Subcutaneous abdominal adipose tissue (tissue), 5 donors: ENCODE measurements around the gene USP34.

Source experiments
- H3K27ac ChIP-seq: one replicate; pipeline ENCODE4 v1.7.0; 2013; ENCODE audit warnings: low read depth, mild to moderate bottlenecking, inconsistent platforms, low read length, moderate library complexity
- H3K27me3 ChIP-seq, 5 donors: one replicate each; pipeline ENCODE4 v1.7.0; 2013; ENCODE audit warnings: low read length in 5 of 5, inconsistent platforms in 1 of 5; ENCODE audit not compliant: control insufficient read depth in 5 of 5, insufficient read depth in 4 of 5
- H3K36me3 ChIP-seq, 5 donors: one replicate each; pipeline ENCODE4 v1.7.0; 2013; ENCODE audit warnings: low read length in 5 of 5; ENCODE audit not compliant: control insufficient read depth in 5 of 5, insufficient read depth in 5 of 5
- H3K4me1 ChIP-seq, 5 donors: one replicate each; pipeline ENCODE4 v1.7.0; 2013; ENCODE audit warnings: low read length in 5 of 5, mild to moderate bottlenecking in 3 of 5, moderate library complexity in 1 of 5; ENCODE audit not compliant: control insufficient read depth in 5 of 5, insufficient read depth in 5 of 5
- H3K4me3 ChIP-seq, 5 donors: one replicate each; pipeline ENCODE4 v1.7.0; 2013; ENCODE audit warnings: low read length in 5 of 5, low read depth in 1 of 5
- H3K9ac ChIP-seq, 5 donors: one replicate each; pipeline ENCODE4 v1.7.0; 2013; ENCODE audit warnings: low read length in 5 of 5, mild to moderate bottlenecking in 4 of 5, moderate library complexity in 3 of 5
- H3K9me3 ChIP-seq, 5 donors: one replicate each; pipeline ENCODE4 v1.7.0; 2013; ENCODE audit warnings: low read length in 5 of 5; ENCODE audit not compliant: control insufficient read depth in 5 of 5
- donor health status: healthy.
- donor health status: healthy.
- donor health status: healthy.
- donor health status: healthy.
- donor health status: healthy.

USP34 gene

GRCh38 chr2:61263830-61264229 is 207.1 kb downstream of the USP34 start:
- Histone ChIP-seq H3K36me3 (peaks cover 23 to 55% (median 41%) of the 10 kb centered on the region in 5 donors), H3K4me1 (no peaks in the 10 kb centered on the region), H3K9me3 (no peaks in the 10 kb centered on the region), H3K27me3 (no peaks in the 10 kb centered on the region), H3K9ac (no peak overlapping the region), H3K27ac (no peak overlapping the region), H3K4me3 (no peak overlapping the region)

- Histone ChIP-seq H3K27ac (no peak overlapping the region), H3K36me3 (peaks cover 29 to 60% (median 46%) of the 10 kb centered on the region in 5 donors), H3K9ac (no peak overlapping the region), H3K9me3 (no peaks in the 10 kb centered on the region), H3K4me1 (no peaks in the 10 kb centered on the region), H3K27me3 (no peaks in the 10 kb centered on the region), H3K4me3 (no peak overlapping the region)
Observed at GRCh38 chr2:61262699-61263098, 208.2 kb downstream of the USP34 start.

GRCh38 chr2:61257446-61257845 is 213.4 kb downstream of the USP34 start:
- no peaks in the 10 kb centered on the region for H3K9me3 ChIP-seq
- H3K9ac ChIP-seq, result no peak overlapping the region
- peaks cover 28 to 57% (median 45%) of the 10 kb centered on the region in 5 donors for H3K36me3 ChIP-seq
- H3K27me3 ChIP-seq, result no peaks in the 10 kb centered on the region
- H3K4me3 ChIP-seq, result no peak overlapping the region
- H3K27ac ChIP-seq, result no peak overlapping the region
- no peaks in the 10 kb centered on the region for H3K4me1 ChIP-seq

GRCh38 chr2:61255580-61256437 is 215.1 kb downstream of the USP34 start:
- no peaks in the 10 kb centered on the region for H3K9me3 ChIP-seq
- no peaks in the 10 kb centered on the region for H3K27me3 ChIP-seq
- H3K4me1 ChIP-seq, result no peaks in the 10 kb centered on the region
- H3K27ac ChIP-seq, result no peak overlapping the region
- no peak overlapping the region for H3K9ac ChIP-seq
- H3K36me3 ChIP-seq, result peaks cover 25 to 53% (median 41%) of the 10 kb centered on the region in 5 donors
- no peak overlapping the region for H3K4me3 ChIP-seq

- Histone ChIP-seq H3K4me1 (no peaks in the 10 kb centered on the region), H3K27ac (no peak overlapping the region), H3K36me3 (peaks cover 25 to 58% (median 49%) of the 10 kb centered on the region in 5 donors), H3K27me3 (no peaks in the 10 kb centered on the region), H3K4me3 (no peak overlapping the region), H3K9me3 (no peaks in the 10 kb centered on the region), H3K9ac (no peak overlapping the region)
Observed at GRCh38 chr2:61254536-61254935, 216.4 kb downstream of the USP34 start.

- Histone ChIP-seq H3K9me3 (no peaks in the 10 kb centered on the region), H3K27me3 (no peaks in the 10 kb centered on the region), H3K36me3 (peaks cover 20 to 53% (median 42%) of the 10 kb centered on the region in 5 donors), H3K4me1 (no peaks in the 10 kb centered on the region), H3K27ac (no peak overlapping the region), H3K9ac (no peak overlapping the region), H3K4me3 (no peak overlapping the region)
Observed at GRCh38 chr2:61253136-61253535, 217.8 kb downstream of the USP34 start.

- Histone ChIP-seq H3K27ac (no peak overlapping the region), H3K27me3 (no peaks in the 10 kb centered on the region), H3K36me3 (peaks cover 27 to 57% (median 43%) of the 10 kb centered on the region in 5 donors), H3K4me1 (no peaks in the 10 kb centered on the region), H3K9ac (no peak overlapping the region), H3K9me3 (no peaks in the 10 kb centered on the region), H3K4me3 (no peak overlapping the region)
Observed at GRCh38 chr2:61252031-61252430, 218.9 kb downstream of the USP34 start.

GRCh38 chr2:61249521-61250071 is 221.3 kb downstream of the USP34 start:
- H3K9ac ChIP-seq, result no peak overlapping the region
- no peak overlapping the region for H3K4me3 ChIP-seq
- H3K36me3 ChIP-seq, result peaks cover 23 to 54% (median 32%) of the 10 kb centered on the region in 5 donors
- no peaks in the 10 kb centered on the region for H3K27me3 ChIP-seq
- no peaks in the 10 kb centered on the region for H3K4me1 ChIP-seq
- no peaks in the 10 kb centered on the region for H3K9me3 ChIP-seq
- no peak overlapping the region for H3K27ac ChIP-seq

GRCh38 chr2:61247204-61247812 is 223.6 kb downstream of the USP34 start:
- Histone ChIP-seq H3K9me3 (no peaks in the 10 kb centered on the region), H3K27ac (no peak overlapping the region), H3K36me3 (peaks cover 27 to 64% (median 45%) of the 10 kb centered on the region in 5 donors), H3K9ac (no peak overlapping the region), H3K4me3 (no peak overlapping the region), H3K27me3 (no peaks in the 10 kb centered on the region), H3K4me1 (no peaks in the 10 kb centered on the region)

GRCh38 chr2:61244694-61245093 is 226.2 kb downstream of the USP34 start:
- H3K27me3 ChIP-seq, result no peaks in the 10 kb centered on the region
- no peak overlapping the region for H3K27ac ChIP-seq
- H3K4me1 ChIP-seq, result no peaks in the 10 kb centered on the region
- no peaks in the 10 kb centered on the region for H3K9me3 ChIP-seq
- H3K9ac ChIP-seq, result no peak overlapping the region
- no peak overlapping the region for H3K4me3 ChIP-seq
- H3K36me3 ChIP-seq, result peaks cover 30 to 75% (median 49%) of the 10 kb centered on the region in 5 donors
